K562 (cell line): ENCODE data around the gene RC3H2. TPM values are rescaled to one million over a fixed set of nuclear protein-coding genes. Genes with fewer than 3 reads are reported as not detected.

ENCODE experiments used
- ADNP ChIP-seq: fragments of 200-800 bp; sonication (Bioruptor generic); IDR thresholded peaks from 2 replicates; pipeline ENCODE4 v1.6.1; 2016; ENCODE audit warnings: missing genetic modification characterization, missing compliant biosample characterization
- C11orf30 ChIP-seq: fragments of 450-650 bp; IDR thresholded peaks from 2 replicates; pipeline ENCODE4 v1.6.1; 2016; ENCODE audit warnings: low read depth, mild to moderate bottlenecking
- CBX1 ChIP-seq: sonication (generic); IDR thresholded peaks from 2 replicates; pipeline ENCODE4 v1.6.1; 2016; ENCODE audit warnings: antibody characterized with exemption, low read depth, mild to moderate bottlenecking
- EP400 ChIP-seq: fragments of 450-650 bp; IDR thresholded peaks from 2 replicates; pipeline ENCODE4 v1.6.1; 2017; ENCODE audit warnings: antibody characterized with exemption, mild to moderate bottlenecking, moderate library complexity
- ERF ChIP-seq: fragments of 450-650 bp; formaldehyde crosslinking; IDR thresholded peaks from 2 replicates; pipeline ENCODE4 v1.4.0; 2020; ENCODE audit warnings: mild to moderate bottlenecking, mixed read lengths
- ETS2 ChIP-seq: IDR thresholded peaks from 2 replicates; pipeline ENCODE4 v1.6.1; 2016; ENCODE audit warnings: borderline replicate concordance, missing genetic modification characterization, mild to moderate bottlenecking, moderate library complexity, missing compliant biosample characterization; ENCODE audit not compliant: poor library complexity, severe bottlenecking
- FOXK2 ChIP-seq, 2 experiments: fragments of 450-650 bp; IDR thresholded peaks in 1 of 2; conservative IDR thresholded peaks in 1 of 2; 2 replicates each; pipeline ENCODE4 v1.6.1; 2016; ENCODE audit warnings: low read depth in 2 of 2, mild to moderate bottlenecking in 1 of 2
- FOXM1 ChIP-seq, 2 experiments: fragments of 450-650 bp in 1 of 2; sonication (generic) in 1 of 2; formaldehyde crosslinking in 1 of 2; IDR thresholded peaks; 2 replicates each; pipeline versions ENCODE4 v1.6.1 to v1.9.0; 2017 to 2022; ENCODE audit warnings: low read depth in 2 of 2, mild to moderate bottlenecking in 2 of 2, missing genetic modification reagents in 1 of 2, moderate library complexity in 1 of 2
- ILK ChIP-seq: fragments of 450-650 bp; IDR thresholded peaks from 2 replicates; pipeline ENCODE4 v1.6.1; 2016; ENCODE audit warnings: missing genetic modification characterization, low read depth, mild to moderate bottlenecking, missing compliant biosample characterization, moderate library complexity, borderline replicate concordance
- KLF16 ChIP-seq: IDR thresholded peaks from 2 replicates; pipeline ENCODE4 v1.6.1; 2016; ENCODE audit warnings: antibody characterized with exemption
- NUFIP1 ChIP-seq: fragments of 450-650 bp; IDR thresholded peaks from 2 replicates; pipeline ENCODE4 v1.6.1; 2018; ENCODE audit not compliant: partially characterized antibody
- RB1 ChIP-seq: fragments of 450-650 bp; IDR thresholded peaks from 2 replicates; pipeline ENCODE4 v1.6.1; 2017; ENCODE audit warnings: low read depth, mild to moderate bottlenecking
- SLC30A9 ChIP-seq: fragments of 250-450 bp; sonication (Bioruptor Pico); IDR thresholded peaks from 2 replicates; pipeline ENCODE4 v1.8.0; 2022; ENCODE audit warnings: mild to moderate bottlenecking, moderate library complexity
- SMARCE1 ChIP-seq: fragments of 450-650 bp; IDR thresholded peaks from 2 replicates; pipeline ENCODE4 v1.7.1; 2016; ENCODE audit warnings: mild to moderate bottlenecking
- XRCC4 ChIP-seq: IDR thresholded peaks from one replicate; pipeline ENCODE4 v1.6.1; 2011; ENCODE audit not compliant: insufficient read depth, insufficient read length; ENCODE audit errors: extremely low read depth
- YBX1 ChIP-seq: fragments of 450-650 bp; IDR thresholded peaks from 2 replicates; pipeline ENCODE4 v1.7.1; 2016; ENCODE audit warnings: mild to moderate bottlenecking
- ZFP1 ChIP-seq: fragments of 450-650 bp; formaldehyde crosslinking; IDR thresholded peaks from 2 replicates; pipeline ENCODE4 v1.4.0; 2020; ENCODE audit warnings: mild to moderate bottlenecking, mixed read lengths
- ZNF282 ChIP-seq: sonication (generic); formaldehyde crosslinking; IDR thresholded peaks from 2 replicates; pipeline ENCODE4 v1.8.1; 2023; ENCODE audit warnings: missing genetic modification reagents
- ZNF431 ChIP-seq: sonication (generic); formaldehyde crosslinking; IDR thresholded peaks from 2 replicates; pipeline ENCODE4 v1.8.0; 2022; ENCODE audit warnings: mild to moderate bottlenecking, missing genetic modification reagents
- polyA plus RNA-seq, 8 experiments: library from polyadenylated mRNA; depleted of rRNA in 4 of 8; stranded (reverse) in 5 of 8; unstranded in 3 of 8; fragments of >200 nt; fragmentation: Nextera tagmentation in 2 of 8; fragmentation: Illumina TruSeq in 1 of 8; extraction: Ambion mirVana in 2 of 8; extraction: Trizol in 1 of 8; gene quantifications; 2 replicates each; pipeline versions ENCODE4 v1.2.1 to v1.2.3, GENCODE V29; 2011 to 2014; ENCODE audit warnings: inconsistent platforms in 1 of 8, missing spikeins in 1 of 8
- total RNA-seq, 7 experiments: library from RNA; depleted of rRNA in 6 of 7; stranded (reverse); fragments of >200 nt in 6 of 7; fragmentation: Illumina TruSeq in 2 of 7; extraction: Trizol in 2 of 7; gene quantifications; 2 replicates each; pipeline versions ENCODE4 v1.2.1 to v1.2.3, GENCODE V29; 2011 to 2021; ENCODE audit warnings: low replicate concordance in 1 of 7
- TF ChIP-seq, protein P1 (sequence below): fragments of 250-450 bp; sonication (Bioruptor Pico); IDR thresholded peaks from 2 replicates; pipeline ENCODE4 v1.5.0; 2021; ENCODE audit warnings: mild to moderate bottlenecking, borderline replicate concordance
- TF ChIP-seq, protein P2 (sequence below): fragments of 250-450 bp; sonication (Bioruptor Pico); IDR thresholded peaks from 2 replicates; pipeline ENCODE4 v1.4.0; 2020

RC3H2 gene
- total and polyA plus RNA-seq, 9 of the 15 experiments (the other 6 are each of a cell fraction or from before 2014, with no cell fraction given): 5.6 to 35.4 (median 18.6) TPM

DNA sequence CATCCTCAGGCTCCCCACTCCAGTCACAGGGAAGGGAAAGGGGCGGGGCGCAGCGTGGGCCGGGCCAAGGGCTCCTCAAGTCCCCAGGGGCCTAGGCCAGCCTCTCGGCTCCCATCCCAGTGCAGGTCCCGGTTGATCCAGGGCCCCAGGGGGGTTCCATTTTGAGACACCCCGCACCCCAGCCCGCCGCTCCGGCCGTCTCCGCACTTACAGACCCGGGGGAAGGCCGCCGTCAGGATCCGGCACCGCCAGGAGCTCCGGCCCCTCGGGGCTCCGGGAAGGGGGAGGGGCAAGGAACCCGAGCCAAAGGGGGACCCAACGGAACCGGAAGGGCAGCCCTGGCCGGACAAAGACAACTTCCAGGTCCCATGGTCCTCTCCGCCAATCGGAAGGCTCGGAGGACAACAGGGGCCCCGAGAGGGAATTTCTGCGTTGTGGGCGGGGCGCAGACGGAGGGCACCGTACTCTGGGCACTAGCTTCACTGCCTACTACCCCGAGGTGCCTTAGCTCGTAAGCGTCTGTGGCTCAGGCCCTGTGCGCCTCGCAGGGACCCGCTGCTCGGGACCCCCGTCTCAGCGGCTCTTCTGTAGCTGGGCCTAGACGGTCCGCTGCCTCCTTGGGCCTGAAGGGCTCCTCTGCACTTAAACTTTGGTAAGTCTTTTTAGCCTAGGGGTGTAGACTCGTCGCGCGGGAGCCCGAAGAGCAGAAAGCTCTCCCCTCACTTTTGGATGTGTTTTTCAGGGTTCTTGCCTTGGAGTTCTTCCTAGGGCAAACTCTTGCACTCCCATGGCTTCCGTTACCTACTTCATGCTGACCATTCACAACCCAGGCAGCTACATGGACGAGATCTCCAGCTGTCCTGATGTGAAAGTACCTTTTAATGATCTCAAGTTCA lies 26.3 kb upstream of the RC3H2 start, which contains the start of gene ZBTB26 (continued):
- TF ChIP-seq, protein P1, sequence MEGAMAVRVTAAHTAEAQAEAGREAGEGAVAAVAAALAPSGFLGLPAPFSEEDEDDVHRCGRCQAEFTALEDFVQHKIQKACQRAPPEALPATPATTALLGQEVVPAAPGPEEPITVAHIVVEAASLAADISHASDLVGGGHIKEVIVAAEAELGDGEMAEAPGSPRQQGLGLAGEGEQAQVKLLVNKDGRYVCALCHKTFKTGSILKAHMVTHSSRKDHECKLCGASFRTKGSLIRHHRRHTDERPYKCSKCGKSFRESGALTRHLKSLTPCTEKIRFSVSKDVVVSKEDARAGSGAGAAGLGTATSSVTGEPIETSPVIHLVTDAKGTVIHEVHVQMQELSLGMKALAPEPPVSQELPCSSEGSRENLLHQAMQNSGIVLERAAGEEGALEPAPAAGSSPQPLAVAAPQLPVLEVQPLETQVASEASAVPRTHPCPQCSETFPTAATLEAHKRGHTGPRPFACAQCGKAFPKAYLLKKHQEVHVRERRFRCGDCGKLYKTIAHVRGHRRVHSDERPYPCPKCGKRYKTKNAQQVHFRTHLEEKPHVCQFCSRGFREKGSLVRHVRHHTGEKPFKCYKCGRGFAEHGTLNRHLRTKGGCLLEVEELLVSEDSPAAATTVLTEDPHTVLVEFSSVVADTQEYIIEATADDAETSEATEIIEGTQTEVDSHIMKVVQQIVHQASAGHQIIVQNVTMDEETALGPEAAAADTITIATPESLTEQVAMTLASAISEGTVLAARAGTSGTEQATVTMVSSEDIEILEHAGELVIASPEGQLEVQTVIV: no peak
- TF ChIP-seq ERF (CRISPR knock-in tag) (no peak), SLC30A9 (CRISPR knock-in tag) (no peak), KLF16 (no peak), YBX1 (no peak), ZFP1 (CRISPR knock-in tag) (no peak), ETS2 (tag) (no peak), ZNF431 (CRISPR knock-in tag) (peak; percentile 32; the same call in 1 of the 2 replicates), RB1 (no peak), ILK (tag) (no peak), ZNF282 (CRISPR knock-in tag) (no peak), CBX1 (no peak), C11orf30 (peak; percentile 93), FOXK2 (conservative IDR thresholded peaks at IDR 0.05 in 1 of 2, IDR thresholded peaks at IDR 0.05 in 1 of 2; ENCODE audit: low read depth in 2 of 2) (peak; percentile 80 to 81), ADNP (no peak), EP400 (peak; percentile 70), XRCC4 (no peak), NUFIP1 (no peak), SMARCE1 (0 out of 2 replicates have a peak, but pooled peaks have one; percentile 9), FOXM1 (IDR thresholded peaks at IDR 0.05; ENCODE audit: low read depth) (0 out of 2 replicates have a peak, but pooled peaks have one; percentile 38), FOXM1 (CRISPR knock-in tag; IDR thresholded peaks at IDR 0.05; ENCODE audit: low read depth) (0 out of 2 replicates have a peak, but pooled peaks have one; percentile 55)
- TF ChIP-seq, protein P2, sequence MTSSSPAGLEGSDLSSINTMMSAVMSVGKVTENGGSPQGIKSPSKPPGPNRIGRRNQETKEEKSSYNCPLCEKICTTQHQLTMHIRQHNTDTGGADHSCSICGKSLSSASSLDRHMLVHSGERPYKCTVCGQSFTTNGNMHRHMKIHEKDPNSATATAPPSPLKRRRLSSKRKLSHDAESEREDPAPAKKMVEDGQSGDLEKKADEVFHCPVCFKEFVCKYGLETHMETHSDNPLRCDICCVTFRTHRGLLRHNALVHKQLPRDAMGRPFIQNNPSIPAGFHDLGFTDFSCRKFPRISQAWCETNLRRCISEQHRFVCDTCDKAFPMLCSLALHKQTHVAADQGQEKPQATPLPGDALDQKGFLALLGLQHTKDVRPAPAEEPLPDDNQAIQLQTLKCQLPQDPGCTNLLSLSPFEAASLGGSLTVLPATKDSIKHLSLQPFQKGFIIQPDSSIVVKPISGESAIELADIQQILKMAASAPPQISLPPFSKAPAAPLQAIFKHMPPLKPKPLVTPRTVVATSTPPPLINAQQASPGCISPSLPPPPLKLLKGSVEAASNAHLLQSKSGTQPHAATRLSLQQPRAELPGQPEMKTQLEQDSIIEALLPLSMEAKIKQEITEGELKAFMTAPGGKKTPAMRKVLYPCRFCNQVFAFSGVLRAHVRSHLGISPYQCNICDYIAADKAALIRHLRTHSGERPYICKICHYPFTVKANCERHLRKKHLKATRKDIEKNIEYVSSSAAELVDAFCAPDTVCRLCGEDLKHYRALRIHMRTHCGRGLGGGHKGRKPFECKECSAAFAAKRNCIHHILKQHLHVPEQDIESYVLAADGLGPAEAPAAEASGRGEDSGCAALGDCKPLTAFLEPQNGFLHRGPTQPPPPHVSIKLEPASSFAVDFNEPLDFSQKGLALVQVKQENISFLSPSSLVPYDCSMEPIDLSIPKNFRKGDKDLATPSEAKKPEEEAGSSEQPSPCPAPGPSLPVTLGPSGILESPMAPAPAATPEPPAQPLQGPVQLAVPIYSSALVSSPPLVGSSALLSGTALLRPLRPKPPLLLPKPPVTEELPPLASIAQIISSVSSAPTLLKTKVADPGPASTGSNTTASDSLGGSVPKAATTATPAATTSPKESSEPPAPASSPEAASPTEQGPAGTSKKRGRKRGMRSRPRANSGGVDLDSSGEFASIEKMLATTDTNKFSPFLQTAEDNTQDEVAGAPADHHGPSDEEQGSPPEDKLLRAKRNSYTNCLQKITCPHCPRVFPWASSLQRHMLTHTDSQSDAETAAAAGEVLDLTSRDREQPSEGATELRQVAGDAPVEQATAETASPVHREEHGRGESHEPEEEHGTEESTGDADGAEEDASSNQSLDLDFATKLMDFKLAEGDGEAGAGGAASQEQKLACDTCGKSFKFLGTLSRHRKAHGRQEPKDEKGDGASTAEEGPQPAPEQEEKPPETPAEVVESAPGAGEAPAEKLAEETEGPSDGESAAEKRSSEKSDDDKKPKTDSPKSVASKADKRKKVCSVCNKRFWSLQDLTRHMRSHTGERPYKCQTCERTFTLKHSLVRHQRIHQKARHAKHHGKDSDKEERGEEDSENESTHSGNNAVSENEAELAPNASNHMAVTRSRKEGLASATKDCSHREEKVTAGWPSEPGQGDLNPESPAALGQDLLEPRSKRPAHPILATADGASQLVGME (CRISPR knock-in tag): no peak; the same call in 1 of the 2 replicates
